Activated T-helper 1 cell treated with Interleukin-2 at 50 U/mL for 16 hours (primary cell): ENCODE data around the gene ETV1.

Experiments used
- DNase-seq: peaks from one replicate; pipeline ENCODE4 v3.0.0-alpha.2; 2020; ENCODE audit warnings: low read depth

The ETV1 gene

DNA sequence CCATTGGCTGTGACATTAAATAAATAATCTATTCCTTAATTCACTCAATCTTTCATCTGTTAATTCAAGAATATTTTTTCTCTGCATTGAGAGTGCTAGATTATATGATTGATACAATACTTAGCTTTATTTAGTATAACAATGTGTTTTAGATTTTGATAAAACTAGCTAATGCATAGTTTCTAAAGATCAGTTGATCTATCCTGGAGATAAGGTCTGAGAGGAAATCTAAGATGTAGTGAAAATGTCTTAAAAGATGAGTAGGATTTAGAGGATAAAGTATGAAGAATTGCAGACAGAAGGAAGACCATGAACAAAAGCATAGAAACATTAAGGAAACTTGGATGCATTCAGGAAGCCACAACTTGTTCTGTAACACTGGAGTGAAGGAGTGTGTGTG, 110.3 kb downstream of the ETV1 start:
- DNase-seq: no peak

DNA sequence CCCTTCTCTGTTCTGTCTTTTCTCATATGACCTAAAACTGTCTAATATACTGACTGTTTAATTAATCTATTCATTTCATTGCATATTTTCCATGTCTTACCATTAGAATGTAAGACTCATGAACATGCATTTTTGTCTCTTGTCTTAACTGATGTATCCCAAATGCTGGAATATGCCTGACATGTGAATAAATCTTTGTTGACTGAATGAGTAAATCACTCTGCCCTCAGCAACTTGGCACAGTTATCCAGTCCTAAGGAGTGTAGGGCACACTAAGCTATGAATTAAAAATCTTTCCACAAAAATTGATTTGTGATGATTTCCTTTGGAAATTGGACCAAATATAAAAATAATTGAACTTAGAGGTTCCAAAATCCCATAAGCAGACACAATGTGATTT, 111.3 kb downstream of the ETV1 start:
- no peak for DNase-seq

DNA sequence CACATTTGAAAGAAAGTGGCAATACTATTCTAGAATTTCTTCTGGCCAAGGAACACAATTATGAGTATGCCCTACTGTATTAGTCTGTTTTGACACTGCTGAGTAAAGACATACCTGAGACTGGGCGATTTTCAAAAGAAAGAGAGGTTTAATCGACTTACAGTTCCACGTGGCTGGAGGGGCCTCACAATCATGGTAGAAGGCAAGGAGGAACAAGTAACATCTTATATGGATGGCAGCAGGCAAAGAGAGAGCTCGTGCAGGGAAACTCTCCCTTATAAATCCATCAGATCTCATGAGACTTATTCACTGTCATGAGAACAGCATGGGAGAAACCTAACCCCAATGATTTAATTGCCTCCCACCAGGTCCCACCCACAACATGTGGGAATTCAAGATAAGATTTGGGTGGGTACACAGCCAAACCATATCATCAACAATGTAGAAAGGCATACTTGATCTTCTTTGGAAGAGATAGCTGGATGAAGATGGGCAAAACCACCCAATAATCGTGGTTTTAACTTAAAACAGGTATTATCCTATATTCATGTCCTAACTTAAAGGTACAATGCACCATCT, 113.9 kb downstream of the ETV1 start:
- no peak for DNase-seq

DNA sequence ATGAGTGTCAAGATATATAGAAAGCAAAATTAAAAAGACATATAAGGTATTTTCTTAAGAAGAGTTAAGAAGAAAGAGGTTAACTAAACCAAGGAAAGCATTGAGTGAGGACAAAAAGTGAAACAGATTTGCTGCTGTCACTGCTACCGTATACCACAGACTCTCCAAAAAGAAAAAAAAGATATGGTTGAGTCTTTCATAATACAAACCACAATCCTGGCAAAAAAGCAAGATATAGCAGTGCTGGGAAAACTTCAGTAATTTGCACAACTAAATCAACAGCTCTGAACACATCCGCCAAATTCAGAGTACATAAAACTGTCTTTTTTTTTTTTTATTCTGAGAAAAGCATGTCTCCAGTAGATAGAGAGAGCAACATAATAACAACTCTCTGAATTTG, 114.7 kb downstream of the ETV1 start:
- DNase-seq: no peak

DNA sequence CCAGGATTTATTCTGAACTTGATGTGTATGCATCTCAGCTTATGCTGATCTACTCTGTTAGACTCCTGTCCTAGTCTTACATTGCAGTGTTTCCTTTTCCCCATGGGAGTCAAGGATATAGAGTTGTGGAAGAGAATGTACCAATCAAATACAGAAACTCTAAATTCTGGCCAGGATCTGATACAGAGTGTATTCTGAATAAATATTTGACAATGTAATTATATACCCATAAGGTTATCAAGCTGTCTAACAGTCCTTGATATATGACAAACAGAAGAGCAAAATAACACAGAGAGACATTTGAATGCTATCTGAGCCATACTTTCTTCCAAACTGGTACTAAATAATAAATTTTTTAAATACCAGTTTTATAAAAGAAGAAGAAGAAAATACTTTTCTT, 116.8 kb downstream of the ETV1 start:
- no peak for DNase-seq

DNA sequence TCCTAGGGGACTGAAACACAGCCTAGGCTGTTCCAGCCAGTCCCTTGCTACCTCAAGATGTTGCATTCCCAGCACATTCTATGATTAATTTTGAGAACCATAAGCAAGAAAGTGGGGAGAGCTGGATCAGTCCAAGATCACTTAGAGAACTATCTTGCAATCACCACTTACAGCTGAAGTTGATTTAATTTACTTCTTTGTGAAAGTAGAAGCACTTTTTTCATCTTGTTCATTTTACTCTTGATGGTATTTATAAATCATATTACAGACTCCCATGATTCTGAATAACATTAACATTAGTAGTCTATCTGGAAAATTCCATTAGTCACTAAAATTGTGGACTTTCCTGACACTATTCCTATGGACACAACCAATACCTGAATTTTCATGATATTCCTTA, 118.5 kb downstream of the ETV1 start:
- DNase-seq: no peak

DNA sequence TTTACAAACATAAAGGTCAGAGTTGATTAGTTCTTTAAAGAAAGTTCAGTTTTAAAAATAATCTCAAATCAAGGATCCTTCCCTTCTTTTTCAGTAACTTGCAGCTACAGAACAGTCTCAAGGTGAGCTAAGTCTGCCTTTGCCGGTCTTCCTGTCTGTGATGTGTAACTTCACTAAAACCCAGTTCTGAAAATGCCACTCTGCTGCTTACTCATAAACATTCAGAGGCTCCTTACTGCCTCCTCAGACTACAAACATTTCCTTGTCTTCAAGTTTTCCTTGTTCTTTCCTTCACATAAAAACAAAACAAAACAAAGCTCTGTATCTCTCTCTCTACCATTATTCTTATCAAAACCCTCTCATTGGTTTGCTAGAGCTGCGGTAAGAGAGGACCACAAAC, 128.7 kb downstream of the ETV1 start:
- no peak for DNase-seq

DNA sequence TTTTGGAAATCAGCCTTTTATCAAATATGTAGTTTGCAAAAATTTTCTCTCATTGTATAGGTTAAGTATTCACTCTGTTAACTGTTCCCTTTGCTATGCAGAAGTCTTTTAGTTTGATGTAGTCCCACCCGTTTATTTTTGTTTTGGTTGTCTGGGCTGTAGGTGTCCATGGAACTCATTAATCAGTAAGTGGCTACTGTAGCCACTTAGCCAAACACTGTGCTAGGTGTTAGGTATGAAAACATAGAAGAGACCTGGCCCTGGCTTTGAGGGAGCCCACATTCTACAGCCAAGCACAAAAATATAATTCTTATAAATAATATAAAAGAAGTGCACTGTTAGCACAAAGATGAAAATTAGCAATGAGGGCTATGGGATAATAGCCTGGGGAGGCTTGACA, 133.5 kb downstream of the ETV1 start:
- no peak for DNase-seq

DNA sequence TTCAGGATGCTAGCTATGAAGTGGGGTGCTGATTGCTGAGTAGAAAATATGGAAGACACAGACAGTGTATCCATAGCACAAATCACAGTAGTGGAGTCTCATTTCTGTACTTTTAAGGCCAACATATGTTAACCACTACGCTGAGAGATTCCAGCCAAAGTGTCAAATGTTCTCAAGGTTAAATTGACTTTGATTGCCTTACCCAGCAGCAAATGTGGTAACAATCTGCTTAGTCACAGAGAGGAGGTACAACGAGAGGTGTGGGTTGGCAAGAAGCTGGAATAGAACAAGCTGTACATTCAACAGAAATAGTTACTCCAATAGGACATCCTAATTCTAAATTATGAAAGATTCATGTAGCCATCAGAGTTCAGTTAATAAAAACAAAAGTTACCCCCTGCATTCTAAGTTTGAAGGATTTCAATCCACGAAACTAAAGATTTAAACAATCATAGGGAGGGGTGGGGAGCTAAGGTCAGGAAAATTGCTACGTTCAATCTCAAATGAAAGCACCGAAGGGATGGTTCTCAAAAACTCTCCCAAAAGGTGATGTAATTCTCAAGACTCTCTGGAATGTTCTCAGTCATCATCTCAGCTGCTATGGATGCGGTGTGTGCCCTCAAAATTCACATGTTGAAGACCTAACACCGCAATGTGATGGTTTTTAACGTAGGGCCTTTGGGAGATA, 137.0 kb downstream of the ETV1 start:
- no peak for DNase-seq

DNA sequence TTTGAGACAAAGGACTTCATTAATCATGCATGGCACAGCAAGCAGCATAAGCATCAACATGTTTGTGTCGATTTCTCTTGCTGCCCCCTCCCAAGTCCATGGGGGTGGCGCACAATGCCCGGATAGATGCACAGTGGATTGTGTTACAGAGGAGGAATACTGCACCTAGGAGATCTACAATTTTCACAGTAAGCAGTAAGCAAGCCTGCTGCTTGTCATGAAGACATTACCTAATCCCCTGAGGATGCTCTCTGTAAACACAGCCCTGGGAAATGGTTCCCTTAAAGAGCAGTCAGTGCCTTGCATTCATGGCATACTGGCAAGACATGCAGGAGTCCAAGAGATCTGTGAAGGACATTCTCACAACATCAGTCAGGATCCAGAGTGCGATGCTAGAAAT, 137.7 kb downstream of the ETV1 start:
- no peak for DNase-seq

DNA sequence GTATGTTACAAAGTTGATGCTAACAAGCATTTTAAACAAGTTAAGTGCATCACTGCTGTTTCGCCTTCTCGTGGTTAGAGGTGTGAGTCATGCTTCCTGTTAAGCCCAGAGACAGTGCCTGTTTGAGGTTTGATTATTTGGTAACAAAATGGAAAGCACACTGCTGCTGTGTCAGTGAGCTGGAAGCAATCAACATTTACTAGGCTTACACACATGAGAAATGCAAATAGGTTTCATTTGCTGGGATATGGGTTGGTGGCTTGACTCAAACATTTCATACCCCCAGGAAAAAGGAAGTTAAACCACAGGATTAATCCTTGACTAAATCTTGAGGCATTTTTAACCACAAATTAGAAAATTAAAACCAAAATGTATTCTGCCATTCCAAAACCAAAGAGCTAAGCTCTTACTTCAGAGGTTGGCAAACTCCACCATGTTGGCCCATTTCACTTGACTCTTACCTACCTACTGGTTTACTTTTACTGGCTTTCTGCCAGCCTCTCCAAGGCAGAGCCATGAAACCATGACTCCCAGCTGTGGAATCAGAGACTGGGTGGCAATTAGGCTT, 139.2 kb downstream of the ETV1 start:
- peak; percentile 36 for DNase-seq

DNA sequence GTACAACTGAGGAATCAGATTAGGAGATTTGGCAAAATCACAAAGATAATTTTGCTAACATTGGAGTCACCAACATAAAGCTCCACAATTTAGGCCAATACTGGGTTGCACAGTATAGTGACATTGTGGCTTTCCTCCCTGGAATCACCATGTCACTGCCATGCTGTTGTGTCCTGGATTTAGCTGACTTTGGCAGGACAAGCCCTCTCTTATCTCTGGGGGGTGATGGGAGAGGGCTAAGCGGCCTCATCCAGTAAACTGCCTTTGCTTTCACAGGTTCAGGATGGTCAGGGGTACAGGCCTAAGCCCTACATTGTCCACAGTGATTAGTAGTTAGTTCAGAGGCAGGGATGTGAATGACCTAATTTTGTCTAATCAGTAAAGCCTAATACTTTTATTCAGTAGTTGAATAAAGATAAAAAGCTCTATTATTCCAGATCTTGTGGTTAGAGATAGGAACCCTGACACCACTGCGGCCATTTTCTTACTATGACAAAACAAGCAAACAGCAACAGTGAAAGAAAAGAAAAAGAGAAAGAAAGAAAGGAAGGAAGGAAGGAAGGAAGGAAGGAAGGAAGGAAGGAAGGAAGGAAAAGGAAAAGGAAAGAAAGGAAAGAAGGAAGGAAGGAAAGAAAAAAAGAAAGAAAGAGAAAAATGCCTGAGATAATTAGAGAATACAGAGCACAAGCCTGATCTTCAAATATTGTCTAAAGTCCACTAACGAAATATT, 140.1 kb downstream of the ETV1 start:
- DNase-seq: no peak

DNA sequence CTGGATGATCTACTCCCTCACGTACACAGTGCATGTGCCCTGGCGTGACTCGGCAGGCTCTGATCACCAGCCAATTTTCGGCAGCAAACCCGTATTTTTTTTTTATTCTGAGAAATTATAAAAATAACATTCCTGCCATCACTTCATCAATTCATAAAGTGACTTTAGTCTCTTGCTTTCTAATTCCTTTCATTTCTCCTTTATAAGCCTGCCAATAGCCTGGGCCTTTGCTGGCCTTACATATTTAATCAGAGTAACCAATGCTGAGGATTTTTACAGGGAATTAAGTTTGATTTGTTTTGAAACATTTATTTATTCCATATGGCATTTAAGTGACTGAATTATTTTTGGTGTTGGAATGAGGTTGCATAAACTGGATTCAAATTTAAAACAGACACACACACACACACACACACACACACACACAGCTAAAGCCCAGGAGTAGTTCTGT, 140.8 kb downstream of the ETV1 start:
- no peak for DNase-seq

DNA sequence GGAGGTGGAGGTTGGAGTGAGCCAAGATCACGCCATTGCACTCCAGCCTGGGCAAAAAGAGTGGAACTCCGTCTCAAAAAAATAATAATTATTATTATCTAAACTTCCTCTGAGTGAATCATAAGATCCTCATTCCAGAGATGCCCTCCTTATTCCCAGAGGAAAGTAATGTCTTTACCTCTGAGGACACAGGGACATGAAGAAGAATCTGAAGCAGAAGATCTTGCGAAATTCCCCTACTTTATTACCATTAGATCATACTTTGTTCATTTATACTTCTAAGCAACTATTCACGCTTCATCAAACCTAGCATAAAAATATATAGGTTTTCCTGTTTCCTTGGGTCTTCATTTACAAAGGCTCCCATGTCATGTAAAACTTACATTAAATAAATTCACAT, 143.1 kb downstream of the ETV1 start:
- DNase-seq: no peak

DNA sequence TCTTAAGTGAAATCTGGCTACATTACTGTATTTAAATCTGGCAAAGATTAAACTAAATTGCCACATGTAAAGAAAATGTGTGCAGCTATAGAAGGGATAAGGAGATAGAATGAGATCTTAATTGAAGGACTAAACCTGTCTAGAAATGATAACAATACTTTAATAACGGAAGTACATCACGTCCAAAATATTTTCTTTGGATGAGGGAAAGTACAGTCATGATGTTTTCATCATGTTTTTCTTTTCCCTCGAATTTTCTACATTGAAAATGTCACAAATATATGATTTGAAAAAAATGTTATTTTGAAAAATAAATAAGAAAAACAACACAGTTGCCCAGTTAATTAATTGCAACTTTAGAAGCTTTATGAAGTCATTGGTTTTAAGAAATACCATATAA, 143.9 kb downstream of the ETV1 start:
- no peak for DNase-seq

DNA sequence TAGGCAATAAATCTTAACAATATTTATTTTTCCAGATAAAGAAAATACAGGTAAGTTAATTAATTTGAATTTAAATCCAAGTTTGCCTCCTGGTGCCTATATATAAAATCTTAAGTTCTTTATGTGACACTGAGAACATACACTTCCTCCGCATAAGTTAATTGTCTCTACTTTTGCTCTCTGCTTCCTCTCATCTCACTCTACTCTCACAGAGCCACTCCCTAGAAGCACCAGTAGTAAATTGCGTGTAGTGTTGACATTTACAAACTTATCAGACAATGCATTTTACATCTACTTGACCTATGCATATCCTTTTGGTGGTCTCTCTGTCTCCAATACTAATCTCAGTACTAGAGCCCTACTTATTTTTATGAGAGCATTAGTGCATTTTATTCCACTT, 144.5 kb downstream of the ETV1 start:
- no peak for DNase-seq

DNA sequence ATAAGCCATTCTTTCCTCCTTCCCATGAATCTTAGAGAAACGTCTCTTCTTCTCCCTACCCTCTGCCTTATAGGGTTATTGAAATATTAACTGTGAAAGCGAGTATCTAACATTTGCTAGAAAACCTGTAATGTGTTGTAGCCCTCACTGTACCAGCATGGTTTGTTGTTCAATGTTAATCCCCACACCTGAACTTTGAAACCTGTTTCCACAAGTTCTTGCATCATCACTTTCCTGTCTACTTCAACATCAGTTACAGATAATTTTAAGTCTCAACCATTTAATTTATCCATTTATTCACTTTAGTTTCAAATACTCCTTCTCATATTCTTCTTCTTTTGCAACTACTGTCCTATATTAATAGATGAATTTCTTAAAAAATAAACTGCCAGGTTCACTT, 148.2 kb downstream of the ETV1 start:
- DNase-seq: no peak
